Measurements from ENCODE around the gene HPSE.

DNA sequence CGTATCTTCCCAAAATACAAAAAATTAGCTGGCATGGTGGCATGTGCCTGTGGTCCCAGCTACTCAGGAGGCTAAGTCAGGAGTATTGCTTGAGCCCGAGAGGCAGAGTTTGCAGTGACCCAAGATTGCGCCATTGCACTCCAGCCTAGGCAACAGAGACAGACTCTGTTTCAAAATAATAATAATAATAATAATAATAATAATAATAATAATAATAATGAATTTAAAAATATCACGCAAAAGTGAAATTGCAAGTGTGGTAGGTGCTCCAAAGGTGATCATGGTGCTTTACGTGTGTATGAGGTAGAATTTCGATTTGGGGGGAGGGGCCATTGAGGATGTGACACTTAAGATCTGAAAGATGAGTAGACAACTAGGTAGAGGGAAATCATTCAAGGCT is 4.9 kb upstream of the HPSE start:
- TF ChIP-seq, protein P1, sequence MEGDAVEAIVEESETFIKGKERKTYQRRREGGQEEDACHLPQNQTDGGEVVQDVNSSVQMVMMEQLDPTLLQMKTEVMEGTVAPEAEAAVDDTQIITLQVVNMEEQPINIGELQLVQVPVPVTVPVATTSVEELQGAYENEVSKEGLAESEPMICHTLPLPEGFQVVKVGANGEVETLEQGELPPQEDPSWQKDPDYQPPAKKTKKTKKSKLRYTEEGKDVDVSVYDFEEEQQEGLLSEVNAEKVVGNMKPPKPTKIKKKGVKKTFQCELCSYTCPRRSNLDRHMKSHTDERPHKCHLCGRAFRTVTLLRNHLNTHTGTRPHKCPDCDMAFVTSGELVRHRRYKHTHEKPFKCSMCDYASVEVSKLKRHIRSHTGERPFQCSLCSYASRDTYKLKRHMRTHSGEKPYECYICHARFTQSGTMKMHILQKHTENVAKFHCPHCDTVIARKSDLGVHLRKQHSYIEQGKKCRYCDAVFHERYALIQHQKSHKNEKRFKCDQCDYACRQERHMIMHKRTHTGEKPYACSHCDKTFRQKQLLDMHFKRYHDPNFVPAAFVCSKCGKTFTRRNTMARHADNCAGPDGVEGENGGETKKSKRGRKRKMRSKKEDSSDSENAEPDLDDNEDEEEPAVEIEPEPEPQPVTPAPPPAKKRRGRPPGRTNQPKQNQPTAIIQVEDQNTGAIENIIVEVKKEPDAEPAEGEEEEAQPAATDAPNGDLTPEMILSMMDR (IDR thresholded peaks at IDR 0.05; ENCODE audit: low read depth, low read length) = no peak
- TF ChIP-seq EZH2phosphoT487 (IDR thresholded peaks at IDR 0.05; ENCODE audit: low read depth) = no peak

Measured in OCI-LY3 (cell line).